Endothelial cell (in vitro differentiated cells): Measurements from ENCODE around the gene UTRN. TPM values are rescaled to one million over a fixed set of nuclear protein-coding genes. Genes with fewer than 3 reads are reported as not detected.

Experiments
- DNase-seq: peaks from one replicate; pipeline ENCODE4 v3.0.0; 2021; ENCODE audit warnings: low spot score
- H3K27ac Mint-ChIP-seq: one replicate; pipeline ENCODE4 v1.8.0; 2021; ENCODE audit warnings: mixed read lengths, inconsistent platforms; ENCODE audit not compliant: unreplicated experiment
- H3K27me3 Mint-ChIP-seq: one replicate; pipeline ENCODE4 v1.8.0; 2021; ENCODE audit warnings: mild to moderate bottlenecking, moderate library complexity, mixed read lengths, inconsistent platforms; ENCODE audit not compliant: unreplicated experiment
- H3K36me3 Mint-ChIP-seq: one replicate; pipeline ENCODE4 v1.8.0; 2021; ENCODE audit warnings: mild to moderate bottlenecking, low read depth, mixed read lengths, inconsistent platforms; ENCODE audit not compliant: unreplicated experiment
- H3K4me1 Mint-ChIP-seq: one replicate; pipeline ENCODE4 v1.8.0; 2021; ENCODE audit warnings: mild to moderate bottlenecking, mixed read lengths, inconsistent platforms; ENCODE audit not compliant: unreplicated experiment
- H3K4me3 Mint-ChIP-seq: one replicate; pipeline ENCODE4 v1.8.0; 2021; ENCODE audit warnings: mild to moderate bottlenecking, mixed read lengths, inconsistent platforms; ENCODE audit not compliant: unreplicated experiment
- H3K9me3 Mint-ChIP-seq: one replicate; pipeline ENCODE4 v1.8.0; 2021; ENCODE audit warnings: mixed read lengths, inconsistent platforms; ENCODE audit not compliant: unreplicated experiment
- total RNA-seq: library from RNA; stranded (reverse); fragmentation: NEBNext Ultra II Directional; extraction: Animal tissue kit (Norgen Biotek cat#: 25700); gene quantifications from one replicate; pipeline ENCODE4 v1.2.1, GENCODE V29; 2021; ENCODE audit not compliant: unreplicated experiment
- TF ChIP-seq, protein P1 (sequence below): fragments of 200-600 bp; sonication (generic); IDR thresholded peaks from one replicate; pipeline ENCODE4 v1.5.0; 2021; ENCODE audit warnings: antibody characterized with exemption; ENCODE audit not compliant: unreplicated experiment

Gene UTRN
- total RNA-seq, 1 donor from 2014 or later = 164 TPM

DNA sequence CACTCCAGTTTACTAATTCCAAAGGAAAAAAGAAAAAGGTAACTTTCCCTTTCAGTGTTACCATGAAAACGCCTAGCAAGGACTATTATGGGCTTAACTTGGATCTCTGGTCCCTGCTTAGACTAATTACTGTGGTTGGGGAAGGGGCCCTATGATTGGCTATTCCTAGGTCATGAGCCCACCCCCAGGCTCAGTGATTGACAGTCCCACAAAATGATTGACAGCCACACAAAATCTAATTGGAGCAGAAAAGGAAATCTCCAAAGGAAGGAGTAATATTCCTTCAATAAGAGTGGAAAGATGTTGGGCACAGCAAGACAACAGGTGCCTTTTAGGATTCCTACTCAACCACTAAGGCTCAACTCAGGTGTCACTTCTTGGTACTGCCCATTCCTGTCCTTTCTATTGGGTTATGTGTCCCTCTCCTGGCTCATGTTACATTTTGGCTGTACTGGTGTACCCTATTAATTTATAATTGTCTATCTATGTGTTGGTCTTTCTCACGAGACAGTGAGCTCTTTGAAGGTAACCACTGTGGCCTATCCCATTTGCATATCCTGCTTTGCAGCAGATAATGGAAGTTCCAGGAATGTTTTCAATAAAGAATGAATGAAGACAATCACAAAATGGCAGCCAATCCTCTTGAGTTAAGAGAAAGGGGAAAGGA is 5.5 kb upstream of the UTRN start:
- no peak for DNase-seq
- TF ChIP-seq, protein P1, sequence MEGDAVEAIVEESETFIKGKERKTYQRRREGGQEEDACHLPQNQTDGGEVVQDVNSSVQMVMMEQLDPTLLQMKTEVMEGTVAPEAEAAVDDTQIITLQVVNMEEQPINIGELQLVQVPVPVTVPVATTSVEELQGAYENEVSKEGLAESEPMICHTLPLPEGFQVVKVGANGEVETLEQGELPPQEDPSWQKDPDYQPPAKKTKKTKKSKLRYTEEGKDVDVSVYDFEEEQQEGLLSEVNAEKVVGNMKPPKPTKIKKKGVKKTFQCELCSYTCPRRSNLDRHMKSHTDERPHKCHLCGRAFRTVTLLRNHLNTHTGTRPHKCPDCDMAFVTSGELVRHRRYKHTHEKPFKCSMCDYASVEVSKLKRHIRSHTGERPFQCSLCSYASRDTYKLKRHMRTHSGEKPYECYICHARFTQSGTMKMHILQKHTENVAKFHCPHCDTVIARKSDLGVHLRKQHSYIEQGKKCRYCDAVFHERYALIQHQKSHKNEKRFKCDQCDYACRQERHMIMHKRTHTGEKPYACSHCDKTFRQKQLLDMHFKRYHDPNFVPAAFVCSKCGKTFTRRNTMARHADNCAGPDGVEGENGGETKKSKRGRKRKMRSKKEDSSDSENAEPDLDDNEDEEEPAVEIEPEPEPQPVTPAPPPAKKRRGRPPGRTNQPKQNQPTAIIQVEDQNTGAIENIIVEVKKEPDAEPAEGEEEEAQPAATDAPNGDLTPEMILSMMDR = no peak
- Mint-ChIP-seq H3K27ac (no peak overlapping the region), H3K27me3 (peaks cover 3% of the 10 kb centered on the region), H3K4me1 (peaks cover 8% of the 10 kb centered on the region), H3K9me3 (no peaks in the 10 kb centered on the region), H3K4me3 (no peak overlapping the region), H3K36me3 (no peaks in the 10 kb centered on the region)

DNA sequence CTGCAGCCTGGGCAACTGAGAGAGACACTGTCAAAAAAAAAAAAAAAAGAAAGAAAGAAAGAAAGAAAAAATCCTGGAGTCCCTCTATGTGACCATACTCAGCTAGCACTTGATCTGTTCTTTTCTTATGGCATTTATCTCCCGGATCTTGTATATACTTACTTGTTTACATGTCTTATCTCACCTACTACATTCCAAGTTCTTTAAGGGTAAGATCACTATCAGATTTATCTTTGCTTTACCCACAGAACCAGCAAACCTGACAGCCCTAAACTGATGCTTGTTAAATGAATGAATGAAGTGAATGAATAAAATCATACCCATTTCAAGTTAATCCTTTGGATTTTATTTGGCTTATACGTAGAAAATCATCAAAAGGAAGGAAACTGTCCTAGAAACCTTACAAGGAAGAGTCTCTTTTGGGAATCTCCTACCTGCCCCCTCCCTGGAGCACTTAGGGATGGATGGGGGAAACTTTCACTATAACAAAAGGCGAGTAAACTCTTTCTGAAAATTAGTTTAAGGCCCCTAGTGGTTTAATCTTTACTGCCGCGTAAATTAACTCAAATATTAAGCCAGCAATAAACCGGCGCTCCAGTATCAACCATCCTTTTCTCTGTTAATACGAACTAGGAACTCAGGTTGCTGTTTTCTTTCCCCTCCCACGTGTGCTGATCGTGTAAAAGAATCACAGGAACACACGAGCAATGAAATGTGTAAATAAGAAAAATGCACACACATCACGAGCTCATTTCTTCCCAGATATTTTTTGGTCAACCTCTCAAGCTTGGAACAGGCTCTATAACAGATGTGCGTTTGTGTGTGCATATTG is 1.3 kb upstream of the UTRN start:
- peaks cover 3% of the 10 kb centered on the region for H3K27me3 Mint-ChIP-seq
- DNase-seq = no peak
- no peaks in the 10 kb centered on the region for H3K9me3 Mint-ChIP-seq
- H3K27ac Mint-ChIP-seq = peak overlapping the region; percentile 33
- peak overlapping the region; percentile 90 for H3K4me3 Mint-ChIP-seq
- peaks cover 8% of the 10 kb centered on the region for H3K4me1 Mint-ChIP-seq
- TF ChIP-seq, protein P1 = no peak
- no peaks in the 10 kb centered on the region for H3K36me3 Mint-ChIP-seq

DNA sequence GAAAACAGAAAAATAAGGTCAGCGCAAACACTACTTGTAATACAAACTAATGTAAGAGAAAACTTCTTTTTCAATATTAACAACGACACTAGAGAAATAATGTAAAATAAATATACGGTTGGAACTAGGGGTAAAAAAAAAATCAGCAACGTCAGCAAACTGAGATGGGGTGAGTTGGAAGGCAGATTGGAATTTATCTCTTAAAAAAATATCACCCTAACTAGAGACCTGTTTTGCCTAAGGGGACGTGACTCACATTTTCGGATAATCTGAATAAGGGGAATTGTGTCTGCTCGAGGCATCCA is 705 bp upstream of the UTRN start:
- Mint-ChIP-seq H3K9me3 (no peaks in the 10 kb centered on the region), H3K4me3 (peak overlapping the region; percentile 90), H3K36me3 (no peaks in the 10 kb centered on the region), H3K27ac (peak overlapping the region; percentile 33), H3K27me3 (peaks cover 3% of the 10 kb centered on the region), H3K4me1 (peaks cover 8% of the 10 kb centered on the region)
- TF ChIP-seq, protein P1 = no peak
- DNase-seq = no peak

DNA sequence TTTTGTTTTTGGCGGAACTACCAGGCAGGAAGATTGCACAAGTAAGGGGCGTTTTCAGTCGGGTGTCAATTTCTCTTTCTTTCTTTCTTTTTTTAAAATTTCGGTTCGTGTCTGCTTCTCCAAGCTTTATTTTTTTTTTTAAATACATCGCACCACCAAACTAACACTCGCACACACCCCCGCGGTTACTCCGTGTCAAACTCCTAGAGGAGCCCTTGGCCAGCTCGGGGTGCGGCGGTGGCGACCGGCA is 338 bp downstream of the UTRN start:
- TF ChIP-seq, protein P1 = no peak
- H3K9me3 Mint-ChIP-seq = no peaks in the 10 kb centered on the region
- H3K4me1 Mint-ChIP-seq = peaks cover 8% of the 10 kb centered on the region
- H3K27ac Mint-ChIP-seq = peak overlapping the region; percentile 57
- peak overlapping the region; percentile 98 for H3K4me3 Mint-ChIP-seq
- H3K27me3 Mint-ChIP-seq = peaks cover 3% of the 10 kb centered on the region
- no peak for DNase-seq
- no peaks in the 10 kb centered on the region for H3K36me3 Mint-ChIP-seq

- peak overlapping the region; percentile 57 for H3K27ac Mint-ChIP-seq
- H3K4me1 Mint-ChIP-seq = peaks cover 8% of the 10 kb centered on the region
- no peaks in the 10 kb centered on the region for H3K9me3 Mint-ChIP-seq
- H3K4me3 Mint-ChIP-seq = peak overlapping the region; percentile 98
- H3K27me3 Mint-ChIP-seq = peaks cover 3% of the 10 kb centered on the region
- DNase-seq = peak; percentile 56
- TF ChIP-seq, protein P1 = no peak
- no peaks in the 10 kb centered on the region for H3K36me3 Mint-ChIP-seq
These were observed 815 bp downstream of the UTRN start for GRCh38 chr6:144285798-144286502.
